Islet of Langerhans (tissue), 1 donor: Measurements from ENCODE around the gene BGLAP.

Source experiments
- FAIRE-seq: peaks from one replicate; lab custom pipeline; 2011; peaks lifted over from hg19 to GRCh38; lab: Jason Lieb, UNC

Gene BGLAP

DNA sequence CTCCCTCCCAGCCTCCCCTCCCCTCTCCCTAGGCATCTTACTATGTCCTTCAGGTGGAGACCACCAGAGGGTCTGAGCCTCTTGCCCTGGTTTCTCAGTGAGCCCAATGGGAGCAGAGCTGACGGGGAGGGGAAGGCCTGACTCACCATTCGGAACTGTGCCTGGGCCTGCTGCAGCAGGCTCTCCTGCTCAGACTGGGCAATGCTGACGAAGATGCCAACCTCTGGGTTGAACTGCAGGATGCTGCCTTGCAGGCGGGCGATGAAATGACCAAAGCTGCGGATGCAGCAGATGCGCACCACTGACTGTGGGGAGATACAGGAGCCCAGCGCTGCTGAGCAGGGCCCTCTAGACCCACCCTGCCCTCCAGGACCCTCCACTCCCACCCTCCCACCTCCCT is 16.9 kb downstream of the BGLAP start:
- no peak for FAIRE-seq

- no peak for FAIRE-seq
These were observed 17.8 kb downstream of the BGLAP start for GRCh38 chr1:156259805-156260204.

DNA sequence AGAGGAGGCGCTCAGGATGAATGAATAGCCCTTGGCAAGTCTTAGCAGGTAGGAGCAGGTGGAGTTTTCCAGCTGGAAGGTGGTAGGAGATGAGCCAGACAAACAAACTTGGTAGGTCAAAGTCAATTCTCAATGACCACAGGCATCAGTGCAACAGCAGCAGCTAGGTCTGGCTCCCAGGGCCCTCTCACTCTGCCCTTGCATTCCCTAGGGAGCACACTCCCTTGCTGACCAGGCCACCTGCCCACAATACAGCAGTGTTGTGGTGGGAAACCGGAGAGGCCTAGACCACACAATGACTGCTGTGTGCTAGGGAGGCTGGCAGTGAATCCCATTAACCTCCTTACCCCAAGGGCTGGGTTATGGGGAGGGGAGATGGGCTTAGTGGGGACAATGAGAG is 18.9 kb downstream of the BGLAP start:
- FAIRE-seq: no peak

DNA sequence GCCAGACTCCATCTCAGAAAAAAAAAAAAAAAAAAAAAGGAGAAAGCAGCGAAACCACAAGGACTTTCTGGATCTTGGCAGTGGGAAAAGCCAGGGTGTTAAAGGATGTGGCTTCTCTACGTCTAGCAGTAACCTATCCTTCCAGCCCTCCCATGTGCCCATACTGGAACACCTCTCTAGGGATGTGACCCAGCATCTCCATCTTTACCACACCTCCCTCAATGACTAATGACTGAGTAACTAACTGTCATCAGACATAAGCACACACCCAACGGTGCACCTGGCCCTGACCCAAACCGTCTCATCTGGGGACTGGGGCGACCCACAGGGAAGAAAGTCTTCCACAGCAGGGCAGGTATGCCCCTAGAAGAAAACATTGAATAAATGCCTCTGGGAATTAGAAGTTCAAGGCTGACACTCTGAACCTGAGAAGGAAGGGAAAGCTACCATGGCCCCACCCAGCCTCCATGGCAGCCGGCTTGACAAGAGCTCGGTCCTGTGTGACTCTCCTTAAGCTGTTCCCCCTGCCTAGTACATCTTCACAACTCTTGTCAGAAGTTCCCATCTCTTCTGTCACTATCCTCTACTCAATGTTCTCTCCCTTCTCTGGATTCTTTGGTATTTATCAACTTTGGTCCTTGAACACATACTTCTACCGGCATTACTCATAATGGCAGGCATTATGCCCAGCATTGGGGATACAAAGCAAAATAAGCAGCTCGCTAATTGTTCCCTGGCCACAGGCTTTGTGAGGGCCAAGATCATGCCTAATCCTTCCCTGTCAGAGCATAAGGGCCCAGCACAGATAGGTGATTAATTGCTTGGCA is 20.7 kb downstream of the BGLAP start:
- no peak for FAIRE-seq

DNA sequence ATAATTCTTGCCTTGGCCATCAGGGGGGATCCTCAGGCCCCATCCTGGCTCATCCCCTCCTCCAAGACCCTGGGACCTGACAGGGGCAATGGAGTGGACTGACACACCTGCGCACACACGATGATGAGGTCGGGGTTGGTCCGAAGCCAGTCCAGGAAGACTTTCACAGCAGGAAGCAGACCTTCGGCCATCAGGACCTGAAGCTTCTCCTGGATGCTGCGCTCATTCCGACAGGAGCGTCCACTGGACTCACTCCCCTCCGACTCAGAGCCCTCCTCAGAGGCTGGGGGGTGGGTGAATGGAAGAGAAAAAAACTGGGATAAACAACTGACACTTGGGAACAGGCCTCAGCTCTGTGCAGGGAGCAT is 21.3 kb downstream of the BGLAP start:
- no peak for FAIRE-seq

DNA sequence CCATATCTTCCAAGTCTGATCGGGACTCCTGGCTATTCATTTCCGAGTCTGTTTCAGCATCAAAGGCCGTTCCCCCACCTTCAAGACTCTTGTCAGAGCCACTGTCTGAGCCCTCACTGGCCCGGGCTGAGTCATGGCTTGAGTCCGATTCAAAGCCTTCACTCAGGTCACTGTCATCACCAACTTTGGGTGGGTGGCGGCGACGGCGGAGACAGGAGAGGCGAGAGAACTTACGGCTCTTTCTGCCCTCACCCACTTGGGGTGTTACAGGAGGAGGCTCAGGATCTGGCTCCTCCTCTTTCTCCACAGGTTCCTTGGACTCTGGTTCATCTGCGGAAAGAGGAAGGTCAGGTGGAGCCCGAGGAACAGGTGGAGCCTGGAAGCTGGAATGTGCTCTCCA is 24.1 kb downstream of the BGLAP start:
- FAIRE-seq: no peak

DNA sequence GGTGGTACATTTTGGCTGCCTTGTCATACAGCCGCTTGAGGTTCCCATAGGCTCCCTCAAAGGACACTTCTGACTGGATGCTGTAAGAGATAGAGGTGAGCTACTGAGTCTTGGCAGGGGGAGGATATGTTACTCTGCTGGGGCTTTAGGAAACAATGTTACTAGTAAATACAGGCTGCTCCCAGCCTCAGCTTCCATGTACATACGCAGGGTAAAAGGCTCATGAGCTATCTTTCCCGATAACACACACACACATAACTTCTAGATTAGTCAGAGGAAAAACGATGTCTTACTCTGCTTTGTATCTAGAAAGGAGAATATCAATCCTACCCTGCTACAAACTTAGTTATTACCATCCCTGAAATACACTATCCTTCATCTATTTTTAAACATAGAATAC is 26.4 kb downstream of the BGLAP start:
- FAIRE-seq: no peak

DNA sequence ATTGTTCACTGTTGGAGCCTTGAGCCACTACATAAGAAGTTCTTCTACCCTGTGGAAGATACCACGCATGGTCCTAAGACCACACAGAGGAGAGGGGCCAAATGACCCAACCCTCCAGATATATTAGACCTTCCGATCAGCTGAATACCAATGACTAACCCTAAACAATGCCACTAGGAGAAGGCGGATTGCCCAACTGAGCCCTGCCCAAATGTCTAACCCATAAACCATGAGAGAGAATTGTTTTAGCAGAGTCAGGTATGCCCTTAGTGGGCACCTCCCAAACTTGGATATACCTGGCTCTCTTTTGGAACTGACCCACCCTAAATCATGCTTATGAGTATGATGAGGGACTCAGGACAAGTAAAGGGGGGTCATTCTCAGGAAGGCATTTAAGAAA is 28.3 kb downstream of the BGLAP start:
- no peak for FAIRE-seq

GRCh38 chr1:156276532-156276931 is 34.5 kb downstream of the BGLAP start:
- FAIRE-seq: no peak

DNA sequence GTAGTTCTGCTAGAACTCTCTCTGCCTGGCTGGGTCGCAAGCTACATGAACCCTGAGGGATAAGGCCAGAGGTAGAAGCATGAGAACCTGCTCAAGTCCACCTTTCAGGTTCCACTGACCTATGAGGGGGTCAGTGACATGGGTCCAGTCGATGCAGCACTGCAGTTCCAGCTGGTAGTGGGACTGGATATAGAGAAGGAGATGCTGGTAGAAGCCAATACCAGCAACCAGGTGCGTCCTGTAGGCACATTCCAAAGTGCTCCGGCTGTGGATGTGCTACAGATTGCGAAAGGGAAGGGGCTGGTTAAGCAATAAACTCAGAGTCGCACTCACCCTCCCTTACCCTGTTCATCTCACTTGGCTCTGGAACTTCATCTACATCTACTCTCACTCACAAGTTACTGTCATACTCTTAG is 35.0 kb downstream of the BGLAP start:
- FAIRE-seq: no peak

DNA sequence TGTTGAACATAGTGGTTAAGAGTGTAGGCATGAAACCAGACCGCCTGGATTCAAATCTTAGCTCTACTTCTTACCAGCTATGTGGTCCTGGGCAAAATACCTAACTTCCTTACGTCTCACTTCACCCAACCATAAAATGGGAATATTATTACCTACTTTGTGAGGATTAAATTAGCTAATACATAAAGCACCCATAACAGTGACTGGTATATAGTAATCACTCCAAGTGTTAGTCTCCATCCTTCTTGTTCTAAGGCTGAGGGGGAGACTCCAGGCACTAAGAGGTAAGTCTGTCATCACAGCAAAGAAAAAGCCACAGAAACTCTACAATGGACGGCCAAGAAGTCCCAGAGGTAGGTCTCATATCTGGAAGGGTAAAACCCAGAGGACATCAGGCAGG is 37.9 kb downstream of the BGLAP start:
- no peak for FAIRE-seq

DNA sequence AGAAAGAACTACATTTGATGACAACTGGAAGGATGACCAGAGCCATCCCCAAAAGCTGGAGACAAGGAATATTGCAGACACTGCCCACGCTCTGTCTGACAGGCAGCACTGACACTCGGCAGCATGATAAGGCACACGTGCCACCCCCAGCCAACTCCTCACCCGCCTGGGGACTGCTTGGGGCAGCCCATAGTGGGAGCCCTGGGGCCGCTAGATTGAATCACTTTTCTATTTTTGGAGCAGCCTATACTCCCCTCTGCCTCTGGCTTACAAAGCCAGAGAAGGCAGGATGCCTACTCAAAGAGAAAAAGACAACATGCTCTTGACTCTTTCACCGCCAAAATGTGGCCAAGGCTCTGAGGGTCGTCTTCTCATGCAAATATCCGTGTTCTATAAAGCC is 39.3 kb downstream of the BGLAP start:
- FAIRE-seq: no peak

DNA sequence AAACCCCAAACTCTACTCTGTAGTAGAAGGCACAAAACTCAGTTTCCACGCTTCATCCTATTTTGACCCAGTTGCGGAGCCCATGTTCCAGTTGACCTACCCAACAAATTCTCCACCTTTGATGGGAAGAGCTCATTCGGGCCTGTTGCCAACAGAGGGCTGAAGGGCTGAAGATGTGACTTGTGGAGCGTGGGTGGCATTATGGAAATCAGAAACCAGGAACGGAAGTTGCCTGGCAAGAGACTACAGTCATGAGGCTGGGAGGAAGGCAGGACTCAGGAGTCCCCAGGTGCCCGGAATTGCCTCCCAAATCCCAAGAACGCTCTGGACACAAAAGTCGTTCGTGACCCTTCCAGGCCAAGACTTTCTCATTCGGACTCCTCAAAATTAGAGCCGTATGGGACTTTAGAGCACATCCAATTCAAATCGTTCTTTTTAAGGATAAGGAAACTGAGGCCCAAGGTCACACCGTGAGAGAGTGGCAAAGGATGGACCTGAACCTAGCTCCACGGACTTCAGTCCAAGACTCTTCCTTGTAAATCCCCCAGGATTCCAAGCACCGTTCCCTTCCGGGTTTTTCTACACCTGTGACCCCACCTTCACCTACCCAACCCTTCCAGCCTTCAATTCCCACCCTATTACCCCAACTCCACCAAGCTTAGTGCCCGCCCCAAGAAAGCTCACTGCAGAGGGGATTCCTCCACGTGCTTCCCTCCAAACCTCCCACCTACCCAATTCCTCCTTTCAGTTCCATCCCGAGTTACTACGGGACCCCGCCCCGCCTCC is 39.9 kb downstream of the BGLAP start:
- no peak for FAIRE-seq

DNA sequence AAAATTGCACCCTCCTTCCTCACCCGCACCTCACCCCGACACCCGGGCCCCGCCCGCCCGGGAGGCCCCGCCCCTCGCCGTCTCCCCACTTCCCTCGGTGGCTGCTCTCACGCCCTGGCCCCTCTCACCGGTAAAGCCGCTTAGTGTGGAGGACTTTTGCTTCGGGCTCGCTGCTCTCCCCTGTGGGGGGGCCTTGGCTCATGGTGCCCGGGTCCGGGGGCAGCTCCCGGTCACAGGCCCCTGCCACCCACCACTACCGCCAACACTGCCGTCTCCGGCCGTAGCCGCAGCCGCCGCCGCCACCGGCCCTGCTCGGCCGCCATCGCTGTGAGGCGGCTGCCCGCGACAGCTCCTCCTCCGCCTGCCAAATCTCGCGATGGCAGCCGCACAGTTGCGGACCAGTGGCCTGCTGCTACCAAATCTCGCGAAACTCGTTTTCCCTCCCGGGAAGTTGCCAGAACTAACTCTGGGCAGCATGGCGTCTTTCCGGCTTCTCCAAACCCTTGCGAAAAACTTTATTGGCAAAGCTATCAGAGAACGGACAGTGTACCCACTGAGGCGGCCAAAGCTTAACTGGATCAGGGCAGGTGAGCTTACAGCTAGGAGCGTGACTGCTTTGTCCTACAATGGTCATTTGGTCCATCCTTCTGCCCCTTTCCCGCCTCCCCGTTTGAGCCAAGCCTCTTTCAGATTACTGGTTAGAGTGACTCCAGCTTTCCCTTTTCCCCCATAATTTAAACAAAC is 40.7 kb downstream of the BGLAP start, which contains the start of gene SMG5:
SMG5 (minus strand) TSS at position 347 of the 744 bp plus-strand sequence; CDS start at position 202, 145 bp downstream.
- no peak for FAIRE-seq

GRCh38 chr1:156283521-156283920 is 41.5 kb downstream of the BGLAP start:
- no peak for FAIRE-seq

GRCh38 chr1:156284112-156284511 is 42.1 kb downstream of the BGLAP start, which contains the start of gene TMEM79:
TSS of gene TMEM79 (plus strand) at chr1:156284325. CDS start at chr1:156285227, 902 bp downstream.
- no peak for FAIRE-seq

DNA sequence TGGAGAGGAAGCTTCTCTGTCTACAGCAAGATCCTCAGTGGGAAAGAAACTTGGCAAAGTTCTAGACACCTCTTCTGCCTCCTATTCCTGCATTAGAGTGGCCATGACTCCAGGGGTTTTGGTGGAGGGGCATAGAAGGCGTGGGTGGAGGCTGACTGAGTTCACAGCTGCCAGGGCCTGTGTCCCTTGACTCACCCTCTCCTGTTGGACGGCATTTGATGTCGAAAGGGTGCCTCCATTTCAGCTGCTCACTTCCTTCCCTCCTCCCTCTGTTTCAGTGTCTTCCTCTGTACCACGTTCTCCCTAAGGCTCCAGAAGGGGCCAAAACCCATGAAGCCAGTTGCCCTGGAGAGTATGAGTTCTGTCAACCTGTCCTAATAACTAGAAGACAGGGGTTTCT is 42.8 kb downstream of the BGLAP start:
- FAIRE-seq: no peak

DNA sequence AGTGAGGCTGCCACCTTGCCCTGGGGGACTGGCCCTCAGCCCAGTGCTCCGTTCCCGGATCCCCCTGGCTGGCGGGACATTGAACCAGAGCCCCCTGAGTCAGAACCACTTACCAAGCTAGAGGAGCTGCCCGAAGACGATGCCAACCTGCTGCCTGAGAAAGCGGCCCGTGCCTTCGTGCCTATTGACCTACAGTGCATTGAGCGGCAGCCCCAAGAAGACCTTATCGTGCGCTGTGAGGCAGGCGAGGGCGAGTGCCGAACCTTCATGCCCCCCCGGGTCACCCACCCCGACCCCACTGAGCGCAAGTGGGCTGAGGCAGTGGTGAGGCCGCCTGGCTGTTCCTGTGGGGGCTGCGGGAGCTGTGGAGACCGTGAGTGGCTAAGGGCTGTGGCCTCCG is 43.5 kb downstream of the BGLAP start:
- FAIRE-seq: no peak

DNA sequence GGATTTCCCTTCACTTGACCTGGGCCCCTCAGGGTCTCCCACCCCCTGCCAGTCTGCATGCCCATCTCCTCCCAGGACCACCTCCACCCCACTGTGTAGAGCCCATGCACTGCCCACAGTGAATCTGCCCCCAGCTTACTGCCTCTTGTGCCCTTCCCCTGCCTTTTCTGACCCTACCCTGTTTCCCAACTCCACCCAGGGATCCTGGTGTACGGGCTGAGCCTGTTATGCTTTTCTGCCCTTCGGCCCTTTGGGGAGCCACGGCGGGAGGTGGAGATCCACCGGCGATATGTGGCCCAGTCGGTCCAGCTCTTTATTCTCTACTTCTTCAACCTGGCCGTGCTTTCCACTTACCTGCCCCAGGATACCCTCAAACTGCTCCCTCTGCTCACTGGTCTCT is 44.1 kb downstream of the BGLAP start:
- no peak for FAIRE-seq

- FAIRE-seq: no peak
These were observed 47.9 kb downstream of the BGLAP start for GRCh38 chr1:156289857-156290256.

GRCh38 chr1:156291226-156292061 is 49.5 kb downstream of the BGLAP start:
- FAIRE-seq: no peak
